ENCODE results near the gene IRAK1. TPM values are rescaled to one million over a fixed set of nuclear protein-coding genes. Genes with fewer than 3 reads are reported as not detected.

The IRAK1 gene
- total RNA-seq, 8 experiments from 2014 or later: 2.7 to 52.9 (median 21.7) TPM

DNA sequence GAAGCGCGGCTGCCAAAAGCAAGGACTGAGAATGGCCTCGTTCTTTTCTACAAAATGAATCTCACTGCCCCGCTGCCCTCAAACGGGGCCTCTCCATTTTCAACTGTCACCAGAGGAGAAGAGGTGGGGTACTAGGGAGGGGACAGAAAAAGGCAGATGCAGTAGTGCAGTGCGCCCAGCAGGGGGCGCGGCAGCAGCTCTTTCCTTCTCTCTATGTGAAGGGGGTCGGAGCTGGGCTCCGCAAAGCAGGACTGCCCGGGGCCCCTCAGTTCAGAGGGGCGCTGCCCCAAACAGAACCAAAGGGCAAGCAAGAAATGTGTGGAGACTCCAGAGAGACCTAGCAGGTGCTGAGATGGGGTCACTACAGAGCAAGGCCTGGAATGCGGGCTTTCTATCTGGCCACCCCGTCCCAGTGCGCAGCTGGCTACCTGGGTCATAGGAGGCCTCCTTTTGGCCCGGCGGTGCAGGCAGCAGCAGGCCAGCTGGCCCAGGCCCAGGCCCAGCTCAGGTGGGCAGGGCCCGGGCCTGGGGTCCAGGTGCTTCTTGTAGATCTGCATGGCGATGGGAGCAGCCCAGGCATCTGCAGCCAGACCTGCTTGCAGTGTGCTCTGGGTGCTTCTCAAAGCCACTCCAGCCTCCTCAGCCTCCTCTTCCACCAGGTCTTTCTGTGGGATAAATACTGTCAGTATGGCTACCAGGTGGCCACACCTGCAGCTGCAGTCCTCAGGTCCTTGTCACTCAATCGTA is 5.9 kb downstream of the IRAK1 start:
- in situ Hi-C loops (cut with MboI; ENCODE audit: low pct_unique_long_range_greater_than_20kb in 2 of 9, low sequenced_read_pairs in 9 of 9, unreplicated experiment in 9 of 9): no loop called here
- H3K4me3 ChIP-seq: no peak overlapping the region
- WGBS, 10 experiments: 17 to 53% (median 37%) methylated on average over 3 to 9 of the region's 20 CpGs; no CpG with 5 or more reads in 6 of the 10 experiments
- no peak overlapping the region for H3K27ac ChIP-seq
- H3K4me1 ChIP-seq (replicated peaks in 1 of 2): peaks cover 6 to 10% of the 10 kb centered on the region in 2 donors
- ATAC-seq (replicated peaks in 6 of 8): peak; percentile 40 to 84 (median 79)

GRCh38 chrX:154013001-154013421 is 6.7 kb downstream of the IRAK1 start:
- ATAC-seq (replicated peaks in 6 of 8): peak in 4 of 8 experiments; percentile 9 to 15 (median 12)
- WGBS, 10 experiments: no CpG with 5 or more reads among the region's 17 CpGs
- Histone ChIP-seq H3K4me3 (no peak overlapping the region), H3K4me1 (replicated peaks in 1 of 2) (peaks cover 6 to 8% of the 10 kb centered on the region in 2 donors), H3K27ac (no peak overlapping the region)
- in situ Hi-C loops (cut with MboI; ENCODE audit: low pct_unique_long_range_greater_than_20kb in 2 of 9, low sequenced_read_pairs in 9 of 9, unreplicated experiment in 9 of 9): no loop called here

GRCh38 chrX:154012336-154012991 is 7.2 kb downstream of the IRAK1 start:
- ATAC-seq (replicated peaks in 6 of 8): peak in 6 of 8 experiments; percentile 14 to 89 (median 68)
- H3K27ac ChIP-seq: no peak overlapping the region
- peaks cover 6 to 8% of the 10 kb centered on the region in 2 donors for H3K4me1 ChIP-seq (replicated peaks in 1 of 2)
- H3K4me3 ChIP-seq: no peak overlapping the region
- in situ Hi-C loops (cut with MboI; ENCODE audit: low pct_unique_long_range_greater_than_20kb in 2 of 9, low sequenced_read_pairs in 9 of 9, unreplicated experiment in 9 of 9): no loop called here
- WGBS, 10 experiments: 45 to 55% methylated on average over 4 to 6 of the region's 17 CpGs; no CpG with 5 or more reads in 8 of the 10 experiments

GRCh38 chrX:154011376-154012335 is 8.0 kb downstream of the IRAK1 start:
- H3K4me3 ChIP-seq: no peak overlapping the region
- in situ Hi-C loops (cut with MboI; ENCODE audit: low pct_unique_long_range_greater_than_20kb in 2 of 9, low sequenced_read_pairs in 9 of 9, unreplicated experiment in 9 of 9): no loop called here
- WGBS, 10 experiments: 52 to 100% (median 77%) methylated on average over 1 to 5 of the region's 18 CpGs; no CpG with 5 or more reads in 6 of the 10 experiments
- peaks cover 6 to 8% of the 10 kb centered on the region in 2 donors for H3K4me1 ChIP-seq (replicated peaks in 1 of 2)
- no peak overlapping the region for H3K27ac ChIP-seq
- ATAC-seq (replicated peaks in 6 of 8): no peak

- WGBS, 10 experiments: 40 to 100% (median 79%) methylated on average over 1 to 6 of the region's 18 CpGs; no CpG with 5 or more reads in 6 of the 10 experiments
- no peak overlapping the region for H3K4me3 ChIP-seq
- ATAC-seq (replicated peaks in 6 of 8): no peak
- in situ Hi-C loops (cut with MboI; ENCODE audit: low pct_unique_long_range_greater_than_20kb in 2 of 9, low sequenced_read_pairs in 9 of 9, unreplicated experiment in 9 of 9): no loop called here
- no peak overlapping the region for H3K27ac ChIP-seq
- peaks cover 6 to 8% of the 10 kb centered on the region in 2 donors for H3K4me1 ChIP-seq (replicated peaks in 1 of 2)
These were observed 9.2 kb downstream of the IRAK1 start for GRCh38 chrX:154010330-154011087.

GRCh38 chrX:154008521-154008920 is 11.2 kb downstream of the IRAK1 start:
- no peak overlapping the region for H3K27ac ChIP-seq
- H3K4me3 ChIP-seq: no peak overlapping the region
- H3K4me1 ChIP-seq (replicated peaks in 1 of 2): peaks cover 8 to 11% of the 10 kb centered on the region in 2 donors
- peak in 1 of 8 experiments; percentile 25 for ATAC-seq (replicated peaks in 6 of 8)
- in situ Hi-C loops (cut with MboI; ENCODE audit: low pct_unique_long_range_greater_than_20kb in 2 of 9, low sequenced_read_pairs in 9 of 9, unreplicated experiment in 9 of 9): no loop called here
- WGBS, 10 experiments: 43 to 61% (median 52%) methylated on average over 3 to 4 of the region's 4 CpGs; no CpG with 5 or more reads in 6 of the 10 experiments

- no peak overlapping the region for H3K27ac ChIP-seq
- WGBS, 10 experiments: 75 to 100% (median 100%) methylated on average over 1 to 4 of the region's 20 CpGs; no CpG with 5 or more reads in 7 of the 10 experiments
- no peak overlapping the region for H3K4me3 ChIP-seq
- ATAC-seq (replicated peaks in 6 of 8): peak in 5 of 8 experiments; percentile 15 to 73 (median 48)
- peaks cover 13 to 15% of the 10 kb centered on the region in 2 donors for H3K4me1 ChIP-seq (replicated peaks in 1 of 2)
- in situ Hi-C loops (cut with MboI; ENCODE audit: low pct_unique_long_range_greater_than_20kb in 2 of 9, low sequenced_read_pairs in 9 of 9, unreplicated experiment in 9 of 9): no loop called here
These were observed 12.8 kb downstream of the IRAK1 start for GRCh38 chrX:154006947-154007346.

GRCh38 chrX:154004315-154004714 is 15.4 kb downstream of the IRAK1 start:
- H3K27ac ChIP-seq: peak overlapping the region in 1 of 2 donors; percentile 68
- peak in 1 of 8 experiments; percentile 17 for ATAC-seq (replicated peaks in 6 of 8)
- no peak overlapping the region for H3K4me3 ChIP-seq
- WGBS, 10 experiments: 30 to 93% (median 56%) methylated on average over 5 to 9 of the region's 11 CpGs; no CpG with 5 or more reads in 4 of the 10 experiments
- H3K4me1 ChIP-seq (replicated peaks in 1 of 2): peaks cover 16 to 18% of the 10 kb centered on the region in 2 donors
- in situ Hi-C loops (cut with MboI; ENCODE audit: low pct_unique_long_range_greater_than_20kb in 2 of 9, low sequenced_read_pairs in 9 of 9, unreplicated experiment in 9 of 9): no loop called here

- in situ Hi-C loops (cut with MboI; ENCODE audit: low pct_unique_long_range_greater_than_20kb in 2 of 9, low sequenced_read_pairs in 9 of 9, unreplicated experiment in 9 of 9): no loop called here
These were observed 17.4 kb downstream of the IRAK1 start for GRCh38 chrX:154002215-154002719.

DNA sequence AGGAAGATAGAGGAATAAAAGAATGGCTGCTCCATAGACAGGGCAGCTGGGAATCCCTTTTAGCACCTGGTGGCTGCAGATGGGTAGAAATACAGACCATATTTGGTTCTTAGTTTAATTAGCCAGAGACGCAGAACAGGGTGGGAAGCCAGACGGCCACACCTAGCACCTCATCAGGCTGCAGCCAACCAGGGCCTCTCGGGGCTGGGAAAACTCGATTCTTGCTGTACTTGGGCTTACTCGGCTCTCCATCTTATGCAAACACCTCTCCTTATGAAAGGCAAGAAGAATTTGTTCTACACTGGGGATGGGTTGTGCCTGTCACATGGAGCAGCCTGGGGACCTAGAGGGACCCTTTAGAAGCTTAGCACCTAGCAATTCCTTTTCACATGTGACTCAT is 19.7 kb downstream of the IRAK1 start:
- peaks cover 16 to 18% of the 10 kb centered on the region in 2 donors for H3K4me1 ChIP-seq (replicated peaks in 1 of 2)
- H3K27ac ChIP-seq: no peak overlapping the region
- WGBS, 10 experiments: 20 to 40% methylated on average over 1 to 3 of the region's 5 CpGs; no CpG with 5 or more reads in 8 of the 10 experiments
- in situ Hi-C loops (cut with MboI; ENCODE audit: low pct_unique_long_range_greater_than_20kb in 2 of 9, low sequenced_read_pairs in 9 of 9, unreplicated experiment in 9 of 9): no loop called here
- ATAC-seq (replicated peaks in 6 of 8): peak in 3 of 8 experiments; percentile 49 to 79 (median 66)
- H3K4me3 ChIP-seq: no peak overlapping the region

More at GRCh38 chrX:154002215-154002719, 17.4 kb downstream of the IRAK1 start:
- Histone ChIP-seq H3K4me3 (no peak overlapping the region), H3K27ac (peak overlapping the region in 1 of 2 donors; percentile 82), H3K4me1 (replicated peaks in 1 of 2) (peaks cover 16 to 18% of the 10 kb centered on the region in 2 donors)
- ATAC-seq (replicated peaks in 6 of 8): peak; percentile 60 to 92 (median 86)
- WGBS, 10 experiments: 40 to 100% (median 60%) methylated on average over 1 to 11 of the region's 17 CpGs; no CpG with 5 or more reads in 5 of the 10 experiments

GRCh38 chrX:153999359-154000037 is 20.2 kb downstream of the IRAK1 start:
- WGBS, 10 experiments: 50 to 100% (median 78%) methylated on average over 1 to 9 of the region's 19 CpGs; no CpG with 5 or more reads in 7 of the 10 experiments
- in situ Hi-C loops (cut with MboI; ENCODE audit: low pct_unique_long_range_greater_than_20kb in 2 of 9, low sequenced_read_pairs in 9 of 9, unreplicated experiment in 9 of 9): no loop called here
- H3K27ac ChIP-seq: no peak overlapping the region
- H3K4me1 ChIP-seq (replicated peaks in 1 of 2): peaks cover 14 to 16% of the 10 kb centered on the region in 2 donors
- no peak for ATAC-seq (replicated peaks in 6 of 8)
- H3K4me3 ChIP-seq: no peak overlapping the region
